Stimulated activated CD4-positive, alpha-beta T cell treated with anti-CD3 and anti-CD28 coated beads, TNF-alpha, amount 100 ng/mL, for 1 hour (primary cell): ENCODE measurements around the gene PRPF6.

Source experiments
- DNase-seq, 3 donors: peaks; one replicate each; pipeline ENCODE4 v3.0.0-alpha.2; 2020; ENCODE audit warnings: low read depth in 3 of 3, low spot score in 1 of 3

Gene PRPF6

DNA sequence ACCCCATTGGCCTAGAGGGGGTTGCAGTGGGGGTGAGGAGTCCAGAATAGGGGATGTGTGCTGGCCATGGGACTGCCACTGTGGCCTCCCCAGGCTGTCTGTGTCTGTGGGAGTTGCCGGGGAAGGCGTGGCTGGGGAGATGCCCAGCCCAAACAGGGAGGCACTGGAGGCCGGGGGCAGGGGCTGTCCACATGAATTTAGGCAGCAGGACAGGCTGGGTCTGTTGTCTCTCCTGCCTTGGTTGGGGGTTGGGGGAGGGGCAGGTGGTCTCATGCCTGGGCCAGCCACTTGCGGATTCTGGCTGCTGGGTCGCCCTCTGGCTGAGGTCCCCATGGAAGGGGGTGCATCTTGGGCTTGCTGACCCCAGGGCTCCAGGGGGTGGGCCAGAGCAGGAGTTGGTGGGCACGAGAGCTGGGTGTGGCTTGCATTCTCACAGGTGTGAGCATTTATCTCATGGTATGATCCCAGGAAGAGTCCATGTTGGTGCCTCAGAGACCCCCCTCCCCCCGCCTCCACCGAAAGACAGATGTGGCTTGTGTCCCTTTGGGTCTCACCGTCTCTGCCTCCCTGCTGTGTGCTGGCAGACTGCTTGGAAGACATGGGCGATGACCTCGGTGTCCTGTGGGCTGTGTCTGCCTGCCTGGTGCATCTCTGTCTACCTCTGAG lies 64.5 kb downstream of the PRPF6 start:
- no peak for DNase-seq

GRCh38 chr20:64047046-64047389 lies 66.1 kb downstream of the PRPF6 start:
- DNase-seq: no peak

DNA sequence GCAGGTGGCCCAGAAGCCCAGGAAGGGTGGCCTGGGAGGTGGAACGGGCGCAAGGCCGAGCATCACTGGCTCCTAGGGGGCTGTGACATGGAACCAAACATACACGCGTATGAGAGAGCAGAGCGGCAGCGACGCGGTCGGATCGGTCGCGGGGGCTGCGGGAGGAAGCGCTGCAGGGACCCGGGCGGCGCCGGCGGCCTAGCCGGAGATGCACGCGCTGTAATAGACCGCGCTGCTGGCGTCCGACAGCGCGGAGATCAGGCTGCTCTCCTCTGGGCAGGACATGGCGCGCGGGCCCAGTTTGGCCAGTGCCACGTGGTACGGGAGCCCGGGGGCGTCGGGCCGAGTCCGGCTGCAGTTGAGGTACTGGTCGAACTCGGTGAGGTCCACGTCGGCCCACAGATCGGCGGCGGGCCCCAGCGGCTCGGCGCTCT lies 67.1 kb downstream of the PRPF6 start:
- DNase-seq: no peak

GRCh38 chr20:64048402-64049044 lies 67.6 kb downstream of the PRPF6 start:
- DNase-seq: no peak

DNA sequence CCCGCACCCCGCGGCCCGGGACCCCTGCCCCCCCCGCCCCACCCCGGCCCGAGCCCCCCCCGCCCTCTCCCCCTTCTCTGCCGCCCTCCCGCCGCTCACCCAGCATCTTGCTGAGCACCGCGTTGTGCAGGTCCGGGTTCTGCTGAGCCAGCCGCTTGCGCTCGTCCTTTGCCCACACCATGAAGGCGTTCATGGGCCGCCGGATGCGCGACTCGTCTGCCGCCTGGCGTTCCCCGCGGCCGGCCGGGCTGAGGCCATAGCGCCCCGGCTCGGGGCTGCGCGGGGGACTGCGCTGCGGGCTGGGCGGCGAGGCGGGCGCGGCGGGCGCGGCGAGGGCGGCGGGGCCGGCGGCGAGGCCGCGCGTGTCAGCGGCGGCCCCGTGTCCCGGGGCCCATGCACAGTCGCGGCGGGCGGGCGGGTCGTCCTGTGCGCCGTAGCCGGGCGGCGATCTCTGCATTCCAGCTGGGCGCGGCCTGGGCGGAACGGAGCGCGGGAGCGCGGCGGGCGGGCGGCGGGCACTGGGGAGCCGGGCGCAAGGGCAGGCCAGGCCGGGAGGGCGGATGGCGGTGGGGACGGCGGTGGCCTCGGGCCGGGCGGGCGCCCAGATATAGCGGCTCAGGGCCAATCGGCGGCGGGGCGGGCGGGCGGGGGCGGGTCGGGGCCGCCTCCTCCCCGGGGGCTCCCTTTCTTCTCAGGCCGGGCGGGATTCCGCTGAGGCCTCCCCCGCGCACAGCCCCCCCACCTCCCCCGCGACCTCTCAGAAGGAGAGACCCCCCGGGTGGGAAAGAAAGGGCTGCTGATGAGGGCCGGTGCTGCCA lies 68.3 kb downstream of the PRPF6 start, which contains the start of gene SOX18:
Gene SOX18, minus strand, starts transcription at position 580 of the 818 bp plus-strand sequence. Its CDS starts 123 bp downstream, at position 457.
- DNase-seq: no peak

DNA sequence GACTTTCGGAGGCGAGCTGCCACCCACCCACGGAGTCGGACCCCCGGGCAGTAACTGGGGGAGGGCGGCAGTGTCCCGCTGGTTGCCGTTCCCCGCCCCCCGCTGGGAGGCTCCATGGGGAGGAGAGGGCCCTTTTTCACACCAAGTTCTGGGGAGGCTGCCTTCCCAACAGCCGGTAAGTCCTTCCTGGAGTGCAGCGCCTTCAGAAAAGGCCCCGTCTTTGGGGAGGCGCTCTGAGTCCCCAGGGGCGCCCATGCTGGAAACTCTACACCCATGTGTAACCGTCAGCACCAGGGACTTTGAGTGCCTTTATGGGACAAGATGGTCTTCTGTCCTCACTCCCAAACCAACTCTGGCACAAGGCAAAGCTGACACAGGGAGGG lies 68.9 kb downstream of the PRPF6 start:
- no peak for DNase-seq

DNA sequence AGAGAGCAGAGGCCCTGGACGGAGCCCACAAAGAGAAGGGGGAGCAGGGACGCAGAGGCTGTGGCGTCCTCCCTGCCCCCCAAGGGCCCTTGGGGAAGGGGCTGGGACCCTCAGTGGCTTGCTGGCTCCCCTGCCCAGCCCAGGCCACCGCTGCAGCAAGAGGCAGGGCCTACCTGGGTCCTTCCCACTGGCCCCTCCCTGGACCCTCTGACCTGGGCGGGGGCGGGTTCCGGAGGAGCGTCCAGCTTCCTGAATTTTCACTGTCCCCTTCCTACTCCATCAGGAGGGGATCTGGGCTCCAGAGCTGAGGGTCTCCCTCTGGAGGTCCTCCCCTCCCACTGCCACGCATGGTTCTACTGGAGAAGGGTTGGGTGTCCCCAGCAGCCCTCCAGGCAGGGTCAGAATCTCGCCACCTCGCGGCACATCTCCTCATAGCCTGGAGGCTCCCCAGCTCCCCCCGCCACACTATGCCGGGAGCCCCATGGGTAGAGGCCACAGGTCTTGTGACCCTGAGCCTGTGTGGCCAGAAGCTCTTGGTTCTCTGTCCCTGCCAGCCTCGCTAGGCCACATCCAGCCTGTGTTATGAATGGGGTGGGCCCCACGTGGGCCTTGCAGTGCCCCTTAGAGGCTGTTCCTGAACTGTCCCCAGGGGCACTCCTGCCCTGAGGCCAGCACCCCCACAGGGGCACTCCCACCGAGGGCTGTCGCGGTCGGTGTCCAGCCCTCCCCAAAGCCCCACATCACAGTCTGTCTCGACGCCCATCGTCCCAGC lies 69.5 kb downstream of the PRPF6 start:
- no peak for DNase-seq

GRCh38 chr20:64051033-64051452 lies 70.1 kb downstream of the PRPF6 start:
- no peak for DNase-seq

DNA sequence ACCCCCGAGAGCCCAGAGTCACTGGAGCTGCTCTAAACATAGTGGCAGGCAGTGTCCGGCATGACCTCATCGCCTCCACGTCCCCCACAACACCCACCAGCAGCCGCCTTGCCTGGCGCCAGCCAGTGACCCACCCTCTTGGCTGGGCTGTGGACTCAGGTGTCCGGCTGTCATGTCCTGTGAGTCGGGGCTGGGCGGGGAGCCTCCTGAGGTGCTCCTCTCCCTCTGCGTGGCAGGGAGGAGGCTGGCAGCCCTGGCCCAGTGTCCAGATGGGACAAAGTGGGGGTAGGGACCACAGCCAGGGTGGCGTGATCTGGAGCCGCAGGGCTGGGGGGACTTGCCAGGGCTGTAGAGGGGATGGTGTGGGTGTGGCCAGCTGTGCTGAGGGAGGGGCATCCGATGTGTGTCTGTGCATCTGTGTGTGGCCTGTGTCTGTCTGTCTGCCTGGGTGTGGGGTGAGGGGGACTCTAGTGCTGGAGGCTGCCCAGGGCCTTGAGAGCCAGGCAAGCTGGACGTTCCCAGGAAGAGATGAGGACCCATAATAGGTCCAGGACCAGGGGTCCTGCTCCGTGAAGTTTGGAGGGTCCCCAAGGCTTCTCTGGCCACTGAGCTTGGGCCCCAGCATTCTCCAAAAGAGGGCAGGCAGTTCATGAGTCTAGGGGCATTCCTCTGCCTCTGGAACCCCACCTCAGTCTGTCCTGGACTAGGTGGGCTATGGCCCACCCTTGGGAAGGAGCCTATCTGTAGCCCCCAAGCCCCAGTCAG lies 70.8 kb downstream of the PRPF6 start:
- no peak for DNase-seq

GRCh38 chr20:64052326-64052722 lies 71.4 kb downstream of the PRPF6 start:
- no peak for DNase-seq

GRCh38 chr20:64052987-64053840 lies 72.3 kb downstream of the PRPF6 start:
- DNase-seq: no peak

GRCh38 chr20:64053841-64054661 lies 73.1 kb downstream of the PRPF6 start:
- no peak for DNase-seq

DNA sequence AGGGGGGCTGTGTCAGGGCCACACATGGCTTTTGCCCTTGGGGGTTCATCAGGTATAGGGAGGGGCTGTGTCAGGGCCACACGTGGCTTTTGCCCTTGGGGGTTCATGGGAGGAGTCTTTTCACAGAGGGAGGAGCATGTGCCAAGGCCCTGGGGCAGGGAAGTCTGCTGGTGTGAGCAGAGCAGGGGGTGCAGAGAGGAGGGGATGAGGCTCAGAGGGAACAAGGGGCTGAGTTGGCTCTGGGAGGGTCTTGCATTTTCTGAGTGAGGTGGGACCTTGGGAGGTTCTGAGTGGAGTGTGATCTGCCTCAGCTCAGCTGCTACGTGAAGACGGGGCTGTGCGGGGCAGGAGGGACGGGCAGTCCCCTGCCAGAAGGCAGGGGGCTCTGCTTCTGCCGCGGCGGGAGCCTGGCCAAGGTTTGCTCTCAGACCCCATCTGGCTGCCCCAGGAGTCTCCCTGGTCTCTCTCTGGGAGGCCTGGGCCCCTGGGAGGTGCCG lies 74.5 kb downstream of the PRPF6 start:
- no peak for DNase-seq

GRCh38 chr20:64055893-64056638 lies 75.1 kb downstream of the PRPF6 start:
- DNase-seq: no peak

GRCh38 chr20:64056639-64056888 lies 75.6 kb downstream of the PRPF6 start:
- DNase-seq: no peak

DNA sequence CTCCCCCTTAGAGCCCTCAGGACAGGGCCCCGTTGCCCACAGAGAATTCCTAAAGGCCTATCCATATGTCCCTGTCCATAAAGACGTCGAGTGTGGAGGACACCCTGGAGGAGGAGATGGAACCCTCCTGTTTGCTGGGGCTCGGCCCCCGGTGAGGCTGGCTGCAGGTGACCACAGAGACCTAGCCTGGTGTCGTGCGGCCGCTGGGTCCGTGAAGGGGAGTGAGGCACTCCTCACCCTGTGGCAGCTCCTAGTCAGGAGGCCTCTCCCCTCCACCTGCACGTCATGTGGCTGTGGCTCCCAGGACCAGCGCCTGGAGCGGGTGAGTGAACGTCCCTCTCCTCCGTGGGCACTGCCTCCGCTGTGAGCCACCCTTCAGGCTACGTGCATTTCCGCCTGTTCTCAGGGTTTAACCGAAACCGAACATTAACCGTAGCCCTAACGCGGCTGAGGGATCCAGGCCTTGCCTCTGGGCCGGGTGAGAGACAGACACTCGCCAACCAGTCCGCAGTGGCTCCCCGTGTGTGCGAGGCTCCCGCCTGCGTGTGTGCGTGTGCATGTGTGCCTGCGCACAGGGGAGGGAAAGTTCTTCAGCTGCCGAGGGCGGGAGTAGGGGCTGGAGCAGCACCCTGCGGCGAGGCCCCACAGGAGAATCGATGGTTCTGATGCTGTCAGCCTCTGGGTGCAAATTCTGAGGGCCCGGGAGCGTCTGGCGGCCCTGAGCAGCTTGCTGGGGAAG lies 76.1 kb downstream of the PRPF6 start:
- no peak for DNase-seq
